Lung (tissue), 12 donors: ENCODE measurements around the gene PELI2. TPM values are rescaled to one million over a fixed set of nuclear protein-coding genes. Genes with fewer than 3 reads are reported as not detected.

Source experiments
- ATAC-seq: fragments of 200-7000 bp; cut with Tn5 transposase; one replicate; pipeline ENCODE4 v1.9.1; 2020; ENCODE audit warnings: moderate number of reproducible peaks; ENCODE audit not compliant: insufficient read depth, low FRiP score
- DNase-seq, 3 donors: peaks; one replicate each; pipeline ENCODE4 v3.0.0-alpha.2; 2013 to 2017
- H3K27ac ChIP-seq, 2 donors: one replicate each; pipeline ENCODE4 v1.5.1; 2013; ENCODE audit warnings: mild to moderate bottlenecking in 2 of 2, moderate library complexity in 2 of 2, control low read depth in 1 of 2, inconsistent platforms in 1 of 2, low read depth in 1 of 2, low read length in 1 of 2
- H3K27me3 ChIP-seq, 3 donors: one replicate each; pipeline ENCODE4 v1.5.1; 2013; ENCODE audit warnings: low read length in 2 of 3; ENCODE audit not compliant: control insufficient read depth in 3 of 3, insufficient read depth in 3 of 3
- H3K36me3 ChIP-seq, 4 donors: one replicate each; pipeline ENCODE4 v1.5.1; 2013; ENCODE audit warnings: low read length in 4 of 4, mild to moderate bottlenecking in 1 of 4, moderate library complexity in 1 of 4; ENCODE audit not compliant: control insufficient read depth in 4 of 4, insufficient read depth in 4 of 4
- H3K4me1 ChIP-seq, 5 donors: one replicate each; pipeline ENCODE4 v1.5.1; 2013; ENCODE audit warnings: low read length in 5 of 5, mild to moderate bottlenecking in 2 of 5, moderate library complexity in 1 of 5; ENCODE audit not compliant: control insufficient read depth in 5 of 5, insufficient read depth in 5 of 5
- H3K4me3 ChIP-seq: one replicate; pipeline ENCODE4 v1.5.1; 2013; ENCODE audit warnings: mild to moderate bottlenecking, control low read depth, moderate library complexity
- H3K9ac ChIP-seq, 2 donors: one replicate each; pipeline ENCODE4 v1.5.1; 2013; ENCODE audit warnings: low read length in 2 of 2, control low read depth in 1 of 2; ENCODE audit not compliant: insufficient read depth in 1 of 2
- H3K9me3 ChIP-seq, 4 donors: one replicate each; pipeline ENCODE4 v1.5.1; 2013; ENCODE audit warnings: low read length in 3 of 4, mild to moderate bottlenecking in 1 of 4, moderate library complexity in 1 of 4; ENCODE audit not compliant: control insufficient read depth in 4 of 4, insufficient read depth in 3 of 4
- CTCF ChIP-seq: IDR thresholded peaks from 2 replicates; pipeline ENCODE4 v1.5.1; 2012; ENCODE audit warnings: mild to moderate bottlenecking; ENCODE audit errors: control extremely low read depth, extremely low read depth
- WGBS, 2 donors: extraction: QIAGEN DNeasy Blood & Tissue Kit; methylation state at CpG; one replicate each; pipeline ENCODE4 v1.1.7; 2013; 5-methylcytosine and 5-hydroxymethylcytosine counted together
- polyA plus RNA-seq, 2 donors: library from polyadenylated mRNA; stranded (reverse); fragments of 200-250 nt; gene quantifications; one replicate each; pipeline ENCODE4 v1.2.1, GENCODE V29; 2013
- total RNA-seq, 2 donors: library from RNA; depleted of rRNA in 1 of 2; stranded (reverse); fragments of >200 nt in 1 of 2; gene quantifications; one replicate each; pipeline ENCODE4 v1.2.1, GENCODE V29; 2014 to 2021
- donor health status: control.
- donor health status: control.
- donor health status: Bipolar disorder and iron deficiency.
- donor health status: healthy.
- donor health status: DM: yes; HTN: yes; CAD: no.

PELI2 gene
- total and polyA plus RNA-seq, 4 donors: 3.8 to 21.1 (median 8.5) TPM

GRCh38 chr14:56137453-56137807 lies 19.2 kb downstream of the PELI2 start:
- TF ChIP-seq CTCF: no peak
- 40 to 69% methylated on average over 7 of the region's 7 CpGs for WGBS, 2 donors
- Histone ChIP-seq H3K36me3 (no peaks in the 10 kb centered on the region), H3K4me1 (peaks cover 0 to 4% (median 0%) of the 10 kb centered on the region in 5 donors), H3K9me3 (no peaks in the 10 kb centered on the region), H3K27me3 (no peaks in the 10 kb centered on the region), H3K27ac (no peak overlapping the region), H3K9ac (no peak overlapping the region), H3K4me3 (no peak overlapping the region)
- ATAC-seq (no peak), DNase-seq (no peak)

GRCh38 chr14:56137849-56138248 lies 19.6 kb downstream of the PELI2 start:
- H3K4me3 ChIP-seq: no peak overlapping the region
- TF ChIP-seq CTCF: no peak
- no peak overlapping the region for H3K9ac ChIP-seq
- H3K4me1 ChIP-seq: peaks cover 0 to 4% (median 0%) of the 10 kb centered on the region in 5 donors
- DNase-seq (no peak), ATAC-seq (no peak)
- WGBS, 2 donors: 89 to 90% methylated on average over 9 of the region's 9 CpGs
- no peak overlapping the region for H3K27ac ChIP-seq
- no peaks in the 10 kb centered on the region for H3K27me3 ChIP-seq
- H3K36me3 ChIP-seq: no peaks in the 10 kb centered on the region
- H3K9me3 ChIP-seq: no peaks in the 10 kb centered on the region

GRCh38 chr14:56138928-56139327 lies 20.7 kb downstream of the PELI2 start:
- H3K27me3 ChIP-seq: no peaks in the 10 kb centered on the region
- H3K27ac ChIP-seq: no peak overlapping the region
- 37 to 54% methylated on average over 2 of the region's 2 CpGs for WGBS, 2 donors
- H3K4me1 ChIP-seq: peaks cover 0 to 4% (median 0%) of the 10 kb centered on the region in 5 donors
- no peak for TF ChIP-seq CTCF
- H3K9me3 ChIP-seq: no peaks in the 10 kb centered on the region
- H3K9ac ChIP-seq: no peak overlapping the region
- ATAC-seq (no peak), DNase-seq (no peak)
- no peak overlapping the region for H3K4me3 ChIP-seq
- H3K36me3 ChIP-seq: no peaks in the 10 kb centered on the region

GRCh38 chr14:56142314-56142713 lies 24.1 kb downstream of the PELI2 start:
- Histone ChIP-seq H3K27me3 (no peaks in the 10 kb centered on the region), H3K9ac (no peak overlapping the region), H3K4me1 (peaks cover 0 to 6% (median 0%) of the 10 kb centered on the region in 5 donors), H3K9me3 (no peaks in the 10 kb centered on the region), H3K4me3 (no peak overlapping the region), H3K27ac (no peak overlapping the region), H3K36me3 (no peaks in the 10 kb centered on the region)
- DNase-seq (no peak), ATAC-seq (no peak)
- 96 to 98% methylated on average over 4 of the region's 4 CpGs for WGBS, 2 donors
- no peak for TF ChIP-seq CTCF
